Temporal lobe (tissue), 2 donors: ENCODE measurements around the gene PRKCA. TPM values are rescaled to one million over a fixed set of nuclear protein-coding genes. Genes with fewer than 3 reads are reported as not detected.

Source experiments
- small RNA-seq: library from RNA; depleted of rRNA; stranded (forward); fragments of <200 nt; gene quantifications from one replicate; pipeline ENCODE3, GENCODE V24; 2014; ENCODE audit warnings: low replicate concordance
- total RNA-seq: library from RNA; depleted of rRNA; stranded (reverse); fragments of >200 nt; gene quantifications from one replicate; pipeline ENCODE4 v1.2.3, GENCODE V29; 2014

PRKCA gene
- total RNA-seq, 1 donor from 2014 or later, result 42.0 TPM

Small RNA genes lying within 50 kb of the gene (small RNA-seq; reads per million reads assigned to genes)
- gene MIR634, result not detected
- not detected for gene RN7SL735P
- gene RNA5SP444, result not detected
- not detected for gene RNA5SP445
- gene RNU6-928P, result not detected

Other genes starting within 250 kb of the PRKCA start
- gene CEP112, start 110.5 kb upstream of the PRKCA start, total RNA-seq, result 7.4 TPM
- gene APOH, start 73.2 kb upstream of the PRKCA start, total RNA-seq, result not detected